Left hindlimb (tissue), 1 donor: ENCODE measurements around the gene ITCH.
"Not testable (repeated sequence)": the region's sequence is repeated elsewhere in the genome, so short reads cannot be mapped to it uniquely, and the experiment has no call there.

ENCODE experiments used
- DNase-seq: peaks from one replicate; pipeline ENCODE4 v3.0.0-alpha.2; 2018

ITCH gene

GRCh38 chr20:34421766-34422466, 58.8 kb downstream of the ITCH start:
- no peak for DNase-seq

- not testable (repeated sequence) for DNase-seq
These were observed 62.1 kb downstream of the ITCH start for GRCh38 chr20:34425032-34425690.

- DNase-seq = no peak
These were observed 63.0 kb downstream of the ITCH start for GRCh38 chr20:34426026-34426425.

- no peak for DNase-seq
These were observed 64.3 kb downstream of the ITCH start for GRCh38 chr20:34427331-34427730.

DNA sequence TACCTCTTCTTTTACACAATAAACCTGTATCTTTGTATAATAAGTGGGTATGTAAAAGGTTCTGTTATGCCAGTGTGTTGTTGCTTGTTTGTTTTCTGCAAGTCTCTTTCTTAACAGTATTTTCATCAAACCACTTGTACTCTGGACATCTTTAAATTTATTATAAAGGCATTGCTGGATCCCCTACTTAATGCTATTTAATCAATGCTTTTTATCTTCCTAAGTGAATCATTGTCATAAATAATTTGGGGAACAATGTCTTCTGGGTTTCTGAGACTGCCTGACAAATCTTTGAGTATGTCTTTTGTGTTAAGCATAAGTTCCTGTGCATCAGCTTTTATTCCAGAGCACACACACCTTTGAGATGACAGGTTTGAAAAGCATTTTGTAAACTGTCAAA, 64.7 kb downstream of the ITCH start:
- no peak for DNase-seq

DNA sequence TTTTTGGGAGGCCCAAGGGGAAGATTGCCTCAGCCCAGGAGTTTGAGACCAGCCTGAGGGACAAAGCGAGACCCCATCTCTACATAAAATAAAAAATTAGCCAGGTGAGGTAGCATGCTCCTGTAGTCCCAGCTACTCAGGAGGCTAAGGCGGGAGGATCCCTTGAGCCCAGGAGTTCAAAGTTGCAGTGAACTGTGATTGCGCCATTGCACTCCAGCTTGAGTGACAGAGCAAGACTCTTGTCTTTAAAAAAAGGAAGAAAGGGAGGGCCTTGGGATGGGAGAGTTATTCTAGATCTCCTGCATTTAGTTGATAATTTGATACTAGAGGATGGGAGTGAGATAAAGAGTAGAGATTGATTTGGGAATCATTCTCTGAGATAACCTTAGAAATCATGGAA, 68.1 kb downstream of the ITCH start:
- no peak for DNase-seq

- DNase-seq = not testable (repeated sequence)
These were observed 69.6 kb downstream of the ITCH start for GRCh38 chr20:34432663-34433062.

DNA sequence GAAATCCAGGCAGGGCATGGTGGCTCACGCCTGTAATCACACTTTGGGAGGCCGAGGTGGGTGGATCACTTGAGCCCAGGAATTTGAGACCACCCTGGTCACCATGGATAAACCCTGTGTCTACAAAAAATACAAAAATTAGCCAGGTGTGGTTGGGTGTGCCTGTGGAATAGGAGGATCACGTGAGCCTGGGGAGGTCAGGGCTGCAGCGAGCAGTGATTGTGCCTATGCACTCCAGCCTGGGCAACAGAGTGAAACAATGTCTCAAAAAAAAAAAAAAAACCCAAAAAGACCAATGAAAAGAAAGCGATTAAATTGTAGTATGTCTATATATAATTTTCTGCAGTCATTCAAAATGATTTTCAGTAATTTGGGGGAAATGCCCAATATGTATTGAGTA, 70.3 kb downstream of the ITCH start:
- no peak for DNase-seq

GRCh38 chr20:34435589-34435988, 72.5 kb downstream of the ITCH start:
- DNase-seq = no peak

- DNase-seq = no peak
These were observed 74.4 kb downstream of the ITCH start for GRCh38 chr20:34437330-34437986.

DNA sequence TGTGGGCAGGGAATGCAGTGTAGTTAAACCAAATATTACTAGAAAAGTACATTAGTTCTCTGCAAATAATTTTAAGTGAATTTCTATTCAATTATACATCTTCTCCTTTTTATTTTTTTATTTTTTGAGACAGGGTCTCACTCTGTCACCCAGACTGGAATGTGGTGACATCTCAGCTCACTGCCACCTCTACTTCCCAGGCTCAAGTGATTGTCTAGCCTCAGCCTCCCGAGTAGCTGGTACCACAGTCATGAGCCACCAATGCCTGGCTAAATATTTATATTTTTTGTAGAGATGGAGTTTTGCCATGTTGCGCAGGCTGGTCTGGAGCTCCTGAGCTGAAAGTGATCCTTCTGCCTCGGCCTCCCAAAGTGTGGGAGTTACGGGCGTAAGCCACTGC, 76.1 kb downstream of the ITCH start:
- no peak for DNase-seq

DNA sequence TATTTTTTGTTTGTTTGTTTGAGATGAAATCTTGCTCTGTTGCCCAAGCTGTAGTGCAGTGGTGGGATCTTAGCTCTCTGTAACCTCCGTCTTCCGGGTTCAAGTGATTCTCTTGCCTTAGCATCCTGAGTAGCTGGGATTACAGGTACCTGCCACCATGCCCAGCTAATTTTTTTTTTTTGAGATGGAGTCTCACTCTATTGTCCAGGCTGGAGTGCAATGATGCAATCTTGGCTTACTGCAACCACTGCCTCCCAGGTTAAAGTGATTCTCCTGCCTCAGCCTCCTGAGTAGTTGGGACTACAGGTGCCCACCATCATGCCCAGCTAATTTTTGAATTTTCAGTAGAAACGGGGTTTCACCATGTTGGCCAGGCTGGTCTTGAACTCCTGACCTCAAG, 78.3 kb downstream of the ITCH start:
- DNase-seq = not testable (repeated sequence)

GRCh38 chr20:34443546-34443945, 80.5 kb downstream of the ITCH start:
- DNase-seq = no peak

- DNase-seq = no peak
These were observed 82.3 kb downstream of the ITCH start for GRCh38 chr20:34445177-34446065.

DNA sequence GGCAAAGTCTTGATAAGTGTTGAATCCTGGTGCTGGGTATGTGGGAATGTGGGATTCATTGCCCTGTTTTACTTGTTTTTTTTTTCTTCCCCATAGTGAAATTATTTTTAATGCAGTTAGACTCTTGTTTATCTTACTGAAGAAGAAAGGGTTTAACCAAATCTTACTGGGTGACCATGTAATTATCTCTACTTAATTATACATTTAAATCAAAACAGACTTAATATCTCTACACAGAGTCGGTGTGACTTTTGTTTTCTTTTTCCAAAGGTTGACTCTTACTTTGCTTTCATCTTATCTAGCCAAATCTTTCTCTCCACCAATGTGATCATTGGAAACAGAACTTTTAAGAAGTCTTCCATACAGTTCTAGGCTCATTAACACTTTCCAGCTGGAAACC, 85.4 kb downstream of the ITCH start:
- DNase-seq = no peak

DNA sequence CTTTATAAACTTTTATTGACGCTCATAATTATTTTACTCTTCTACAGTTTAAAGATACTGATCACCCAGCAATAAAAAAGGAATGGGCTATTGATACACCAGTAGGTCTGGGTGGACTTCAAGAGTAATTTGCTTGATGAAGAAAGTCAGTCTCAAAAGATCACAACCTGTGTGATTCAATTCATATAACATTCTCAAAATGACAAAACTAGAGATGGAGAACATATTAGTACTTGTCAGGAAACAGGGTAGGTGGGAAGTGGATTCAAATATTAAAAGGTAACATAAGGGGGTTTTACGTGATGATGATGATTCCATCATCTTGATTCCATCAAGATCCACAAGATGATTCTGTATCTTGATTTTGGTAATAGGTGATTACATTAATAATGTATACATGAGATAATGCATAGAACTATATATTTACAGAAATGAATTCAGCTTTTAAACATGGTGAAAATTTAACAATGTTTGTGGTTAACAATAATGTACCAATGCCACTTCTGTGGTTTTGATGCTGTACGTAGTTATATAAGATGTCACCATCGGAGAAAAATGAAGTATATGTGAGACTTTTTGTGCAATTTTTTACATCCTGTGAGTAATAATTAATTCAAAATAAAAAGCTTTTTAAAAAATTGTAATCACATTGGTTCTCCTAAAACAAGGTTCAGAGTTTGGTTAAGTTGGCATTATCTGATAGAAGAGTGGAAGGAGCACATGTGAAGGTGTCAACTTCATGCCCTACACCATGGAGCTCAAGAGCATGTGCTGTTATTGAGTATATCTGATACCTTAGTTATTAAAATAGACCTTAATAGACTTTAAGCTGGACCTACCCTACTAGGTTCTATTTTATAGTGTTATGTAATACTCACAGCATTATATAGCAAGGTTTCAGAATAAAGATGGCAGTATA, 86.9 kb downstream of the ITCH start:
- no peak for DNase-seq

DNA sequence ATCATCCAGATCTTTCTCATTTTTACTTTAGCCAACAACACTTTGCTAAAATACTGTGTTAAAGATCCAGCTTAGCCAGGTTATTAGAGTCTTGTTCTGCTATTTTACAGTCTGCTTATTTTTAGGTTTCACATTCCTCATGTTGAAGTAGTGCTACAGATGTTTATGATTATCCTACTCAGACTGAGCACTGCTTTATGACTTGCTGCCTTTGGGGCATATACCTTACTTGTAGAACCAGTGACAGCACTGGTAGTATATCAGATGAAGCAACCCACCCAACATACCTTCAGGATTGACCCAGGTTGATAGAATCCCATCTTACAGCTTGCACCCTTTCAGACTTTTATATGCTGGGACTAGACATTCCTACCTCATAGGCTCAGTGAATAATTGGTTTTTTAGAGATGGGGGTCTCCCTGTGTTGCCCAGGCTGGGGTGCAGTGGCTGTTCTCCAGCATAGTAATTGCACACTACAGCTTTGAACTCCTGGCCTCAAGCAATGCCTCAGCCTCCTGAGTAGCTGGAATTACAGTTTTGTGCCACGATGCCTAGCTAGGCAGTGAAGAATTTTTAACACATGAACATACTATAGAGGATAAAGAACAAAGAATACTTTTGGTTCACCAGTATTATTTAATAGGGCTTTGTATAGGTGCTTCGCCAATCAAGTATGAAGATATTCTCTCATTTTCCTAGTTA, 89.4 kb downstream of the ITCH start:
- DNase-seq = no peak

GRCh38 chr20:34458631-34459030, 95.6 kb downstream of the ITCH start:
- no peak for DNase-seq

- no peak for DNase-seq
These were observed 96.3 kb downstream of the ITCH start for GRCh38 chr20:34459209-34459897.

DNA sequence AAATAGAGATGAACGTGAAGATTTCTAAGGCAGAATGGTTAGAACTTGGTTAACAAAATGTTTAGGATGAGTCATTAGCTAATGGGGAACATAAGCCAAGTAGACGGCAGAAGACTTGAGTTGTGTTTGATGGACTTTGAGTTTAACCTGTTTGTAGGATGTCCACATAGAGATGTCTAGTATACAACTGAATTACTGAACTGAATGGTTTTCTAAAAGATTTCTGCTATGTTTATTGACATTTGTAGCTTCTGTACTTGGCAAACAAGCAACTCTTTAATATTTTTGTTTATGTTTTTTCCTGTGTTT, 98.7 kb downstream of the ITCH start:
- DNase-seq = no peak

DNA sequence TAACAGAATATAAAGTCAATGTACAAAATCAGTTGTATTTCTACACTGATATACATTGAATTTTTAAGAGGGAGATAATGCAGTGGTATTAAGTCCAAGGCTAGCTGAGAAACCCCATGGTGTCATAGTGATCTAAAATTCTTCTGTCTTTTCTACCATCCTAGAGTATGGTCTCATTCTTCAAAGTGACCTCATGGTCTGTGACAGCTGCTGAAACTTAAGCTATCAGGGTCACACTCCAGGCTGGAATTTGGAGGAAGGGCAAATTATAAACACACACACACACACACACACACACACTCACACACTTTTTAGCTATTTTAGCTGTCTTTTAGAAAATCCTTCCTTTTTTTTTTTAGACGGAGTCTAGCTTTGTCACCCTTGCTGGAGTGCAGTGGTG, 105.9 kb downstream of the ITCH start:
- no peak for DNase-seq
